DMS53 (cell line): ENCODE measurements around the gene SLC25A34.

Source experiments
- DNase-seq: peaks from one replicate; lab custom pipeline; 2025; lab: John Stamatoyannopoulos, UW

SLC25A34 gene

GRCh38 chr1:15775706-15776105 lies 39.6 kb downstream of the SLC25A34 start:
- DNase-seq: no peak

- no peak for DNase-seq
These were observed 42.0 kb downstream of the SLC25A34 start for GRCh38 chr1:15777909-15778707.

GRCh38 chr1:15785683-15786082 lies 49.6 kb downstream of the SLC25A34 start:
- no peak for DNase-seq

- no peak for DNase-seq
These were observed 50.5 kb downstream of the SLC25A34 start for GRCh38 chr1:15786581-15786980.

GRCh38 chr1:15788624-15789301 lies 52.7 kb downstream of the SLC25A34 start:
- DNase-seq: no peak
